ENCODE data around the gene ATIC.

The ATIC gene

DNA sequence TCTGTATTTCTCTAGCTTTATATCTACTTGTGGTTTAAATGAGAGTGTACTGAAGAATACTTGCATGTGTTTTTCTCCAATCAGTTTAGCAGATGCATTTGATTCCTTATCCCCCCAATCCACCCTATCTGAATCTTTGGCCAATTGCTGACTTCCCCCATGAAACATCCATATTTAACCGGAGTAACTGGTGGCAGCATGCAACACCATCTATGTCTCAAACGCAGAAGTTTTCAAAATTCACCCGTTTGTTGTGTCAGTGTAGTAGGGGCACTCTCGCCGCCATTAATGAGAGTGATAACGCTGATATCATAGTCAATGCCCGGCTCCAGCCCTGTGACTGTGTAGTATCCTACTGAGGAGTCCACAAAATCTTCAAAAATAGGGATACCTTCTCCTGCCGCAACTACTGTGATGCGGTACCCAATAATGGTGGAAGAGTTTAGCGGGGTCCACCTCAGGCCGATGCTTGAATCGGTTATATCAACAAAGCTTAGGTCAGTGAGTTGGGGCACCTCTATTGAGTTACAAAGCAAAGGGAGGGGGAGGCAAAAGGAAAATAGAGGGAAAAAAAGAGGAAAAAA, 80.9 kb downstream of the ATIC start:
- no peak overlapping the region for H3K27ac ChIP-seq
- TF ChIP-seq, protein P1, sequence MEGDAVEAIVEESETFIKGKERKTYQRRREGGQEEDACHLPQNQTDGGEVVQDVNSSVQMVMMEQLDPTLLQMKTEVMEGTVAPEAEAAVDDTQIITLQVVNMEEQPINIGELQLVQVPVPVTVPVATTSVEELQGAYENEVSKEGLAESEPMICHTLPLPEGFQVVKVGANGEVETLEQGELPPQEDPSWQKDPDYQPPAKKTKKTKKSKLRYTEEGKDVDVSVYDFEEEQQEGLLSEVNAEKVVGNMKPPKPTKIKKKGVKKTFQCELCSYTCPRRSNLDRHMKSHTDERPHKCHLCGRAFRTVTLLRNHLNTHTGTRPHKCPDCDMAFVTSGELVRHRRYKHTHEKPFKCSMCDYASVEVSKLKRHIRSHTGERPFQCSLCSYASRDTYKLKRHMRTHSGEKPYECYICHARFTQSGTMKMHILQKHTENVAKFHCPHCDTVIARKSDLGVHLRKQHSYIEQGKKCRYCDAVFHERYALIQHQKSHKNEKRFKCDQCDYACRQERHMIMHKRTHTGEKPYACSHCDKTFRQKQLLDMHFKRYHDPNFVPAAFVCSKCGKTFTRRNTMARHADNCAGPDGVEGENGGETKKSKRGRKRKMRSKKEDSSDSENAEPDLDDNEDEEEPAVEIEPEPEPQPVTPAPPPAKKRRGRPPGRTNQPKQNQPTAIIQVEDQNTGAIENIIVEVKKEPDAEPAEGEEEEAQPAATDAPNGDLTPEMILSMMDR (conservative IDR thresholded peaks at IDR 0.05) = no peak
- TF ChIP-seq ZFX (IDR thresholded peaks at IDR 0.05) = no peak

DNA sequence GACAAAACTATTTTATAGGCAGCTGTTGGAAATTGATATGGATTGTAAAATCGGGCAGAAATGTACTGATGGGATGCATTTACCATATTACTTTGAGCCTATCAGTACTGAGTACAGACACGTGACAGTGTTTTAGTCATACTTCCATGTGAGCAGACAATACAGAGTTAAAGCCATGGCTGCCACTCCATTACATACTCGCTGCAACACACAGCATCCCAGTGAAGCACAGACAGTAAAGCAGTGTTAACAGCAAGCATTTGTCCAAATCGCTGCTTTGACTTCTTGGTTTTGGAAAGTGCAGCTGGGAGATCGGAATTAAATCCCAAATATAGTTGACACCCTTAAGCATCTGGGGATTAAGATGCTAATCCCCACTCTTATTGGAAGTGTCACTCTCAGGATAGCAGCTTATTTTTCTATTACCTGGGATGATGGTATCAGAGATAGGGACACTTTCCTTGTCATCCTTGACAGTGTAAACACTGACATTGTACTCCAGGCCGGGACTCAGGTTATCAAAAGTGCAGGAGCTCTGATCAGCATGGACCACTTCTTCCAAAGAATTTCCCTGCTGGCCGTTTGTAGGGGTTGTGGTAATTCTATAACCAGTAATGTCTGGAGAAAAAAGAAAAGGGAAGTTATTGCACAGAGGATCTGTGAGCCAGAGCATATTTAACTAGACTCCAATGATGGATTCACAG, 82.4 kb downstream of the ATIC start:
- TF ChIP-seq, protein P1 (conservative IDR thresholded peaks at IDR 0.05) = no peak
- H3K27ac ChIP-seq = no peak overlapping the region

DNA sequence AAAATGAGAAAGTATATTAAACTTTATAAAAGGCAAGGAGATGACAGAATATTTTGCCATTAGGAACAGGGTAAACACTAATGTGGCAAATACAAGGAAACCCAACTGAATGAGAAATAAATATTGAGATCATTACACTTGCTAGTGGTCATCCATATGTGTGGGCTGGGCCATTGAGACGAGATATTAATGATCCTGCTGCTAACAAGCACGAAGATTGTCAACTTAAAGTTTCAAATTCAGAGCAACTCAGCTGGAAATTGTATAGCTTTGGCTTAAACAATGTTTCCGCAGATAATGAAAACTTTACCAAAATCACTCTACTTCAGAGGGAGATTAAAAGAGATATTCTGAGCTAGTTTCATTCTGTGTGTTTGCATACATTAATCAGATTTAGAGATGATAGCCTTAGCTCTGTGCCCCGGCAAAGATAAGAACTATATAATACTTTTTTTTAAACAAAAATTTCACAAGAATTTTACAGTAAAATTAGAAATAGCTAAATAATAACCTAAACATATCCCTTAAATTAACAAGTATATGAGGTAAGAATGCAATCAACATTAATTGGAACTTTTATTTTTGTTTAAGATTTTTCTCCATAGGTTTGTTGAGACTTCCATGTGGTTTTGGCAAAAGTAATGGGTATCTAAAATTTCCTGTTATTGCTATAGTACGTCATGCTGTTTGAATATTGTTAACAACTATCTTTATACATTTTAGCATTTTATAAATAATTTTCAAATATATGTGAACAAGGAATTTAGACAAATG, 84.0 kb downstream of the ATIC start:
- TF ChIP-seq ZFX (IDR thresholded peaks at IDR 0.05) = no peak
- TF ChIP-seq, protein P1 (conservative IDR thresholded peaks at IDR 0.05) = no peak

DNA sequence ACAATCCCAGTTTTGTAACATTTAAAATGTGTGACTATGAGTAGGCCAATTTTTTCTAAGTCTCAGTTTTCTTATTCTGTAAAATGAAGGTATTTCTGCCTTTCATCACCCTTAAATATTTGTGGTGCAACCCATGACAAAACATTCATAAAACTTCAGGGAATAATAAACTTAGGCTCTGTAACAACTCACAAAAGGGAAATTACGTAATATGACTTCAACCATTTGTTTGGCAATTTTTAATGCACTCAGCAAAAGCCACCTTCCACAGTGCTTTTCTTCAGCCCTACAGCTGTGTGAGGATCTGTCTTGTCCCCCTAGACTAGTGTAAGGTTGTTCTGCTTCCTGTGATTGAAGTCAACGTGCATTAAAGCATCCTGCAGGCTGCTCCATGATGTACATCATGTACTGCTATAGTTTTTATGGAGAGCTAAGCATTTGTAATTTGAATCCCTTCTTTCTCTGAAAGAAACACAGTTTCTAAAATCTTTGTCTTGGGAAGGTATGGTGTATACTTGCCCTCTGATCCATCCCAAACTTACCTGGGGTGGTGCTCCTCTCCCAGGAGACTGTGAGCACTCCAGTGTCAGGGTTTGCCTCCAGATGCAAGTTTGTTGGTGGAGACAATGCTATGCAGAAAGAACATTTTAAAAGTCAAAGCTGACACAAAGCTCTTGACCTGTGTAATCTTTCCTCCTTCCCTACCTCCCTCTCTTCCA, 84.9 kb downstream of the ATIC start:
- TF ChIP-seq, protein P1 (conservative IDR thresholded peaks at IDR 0.05) = no peak
- TF ChIP-seq ZFX (IDR thresholded peaks at IDR 0.05) = no peak
- no peak overlapping the region for H3K27ac ChIP-seq

More for the DNA sequence above, 84.0 kb downstream of the ATIC start:
- H3K27ac ChIP-seq = no peak overlapping the region

DNA sequence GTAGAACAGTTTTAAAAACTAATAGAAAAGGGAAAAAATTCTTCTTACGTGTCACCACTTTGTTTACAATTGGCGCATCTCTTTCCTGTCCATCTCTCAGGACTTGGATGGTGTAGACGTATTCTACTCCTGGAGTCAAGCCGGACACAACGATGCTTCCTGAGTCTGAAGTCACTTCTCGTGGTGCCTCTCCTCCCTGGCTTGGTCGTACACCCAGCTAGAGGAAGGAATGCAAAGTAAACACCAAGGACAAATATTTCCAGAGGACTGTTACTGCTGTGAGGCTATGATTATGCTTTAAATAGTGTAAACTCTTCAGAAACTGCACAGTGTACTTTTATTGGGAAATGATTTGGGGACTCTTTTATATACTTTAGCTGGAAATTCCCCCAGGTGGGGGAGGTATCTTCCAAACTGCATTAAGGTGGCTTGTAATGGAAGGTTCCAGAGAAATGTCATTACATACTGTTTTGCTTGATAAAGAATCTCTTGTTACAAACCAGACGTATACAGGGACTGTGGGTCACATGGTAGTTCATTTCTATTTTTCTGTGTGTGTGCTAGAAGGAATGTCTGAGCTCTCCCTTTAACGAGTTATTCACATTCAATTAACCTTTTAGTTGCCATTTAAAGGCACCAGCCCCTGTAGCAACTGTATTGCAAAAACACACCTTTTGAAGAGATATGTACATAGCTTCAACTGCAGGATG, 85.9 kb downstream of the ATIC start:
- no peak overlapping the region for H3K27ac ChIP-seq
- TF ChIP-seq, protein P1 (conservative IDR thresholded peaks at IDR 0.05) = no peak
- TF ChIP-seq ZFX (IDR thresholded peaks at IDR 0.05) = no peak

DNA sequence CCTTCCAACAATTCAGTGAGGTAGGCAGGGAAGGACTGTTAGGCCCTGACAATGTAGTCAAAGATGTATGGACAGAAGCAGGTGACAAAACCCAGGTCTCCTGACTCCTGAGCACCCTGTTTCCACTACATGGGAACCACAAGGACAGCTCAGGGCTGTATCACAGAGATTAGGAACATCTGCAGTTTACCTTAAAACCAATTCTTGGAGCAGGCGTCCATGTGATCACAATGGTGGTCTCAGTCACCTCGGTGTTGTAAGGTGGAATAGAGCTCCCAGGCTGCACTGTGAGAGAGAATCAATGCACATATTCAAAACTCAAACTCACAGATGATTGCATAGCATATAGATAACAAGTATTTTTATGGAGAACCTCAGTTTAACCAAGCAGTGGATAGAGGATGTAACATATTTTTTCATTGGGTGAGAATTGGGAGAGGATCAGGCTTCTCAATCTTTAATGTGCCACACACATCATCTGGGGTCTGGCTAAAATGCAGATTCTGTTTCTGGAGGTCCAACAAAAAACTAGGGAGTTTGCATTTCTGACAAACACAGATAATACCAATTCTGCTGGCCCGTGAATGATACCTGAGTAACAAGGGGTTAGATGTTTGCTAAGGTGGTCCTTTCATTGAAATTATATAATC, 87.3 kb downstream of the ATIC start:
- no peak overlapping the region for H3K27ac ChIP-seq

More for the DNA sequence above, 87.3 kb downstream of the ATIC start:
- TF ChIP-seq ZFX (IDR thresholded peaks at IDR 0.05) = no peak
- TF ChIP-seq, protein P1 (conservative IDR thresholded peaks at IDR 0.05) = no peak

Data from C4-2B (cell line).